ENCODE results near the gene FAM83D. TPM values are rescaled to one million over a fixed set of nuclear protein-coding genes. Genes with fewer than 3 reads are reported as not detected.
"Not testable (repeated sequence)": the region's sequence is repeated elsewhere in the genome, so short reads cannot be mapped to it uniquely, and the experiment has no call there.

FAM83D gene
- total RNA-seq, 2 donors from 2014 or later: 0.42 to 0.65 TPM

GRCh38 chr20:38957235-38957876 is 31.1 kb downstream of the FAM83D start:
- DNase-seq: no peak
- ATAC-seq: no peak
- intact Hi-C loops (cut with DNase I): no loop called here

GRCh38 chr20:38957915-38958485 is 31.8 kb downstream of the FAM83D start:
- intact Hi-C loops (cut with DNase I): no loop called here
- ATAC-seq (no peak), DNase-seq (no peak)

GRCh38 chr20:38960187-38960687 is 34.0 kb downstream of the FAM83D start:
- DNase-seq; intact Hi-C loops (cut with DNase I); ATAC-seq: not testable (repeated sequence)

- no peak for DNase-seq
- ATAC-seq: no peak
- intact Hi-C loops (cut with DNase I): no loop called here
These were observed 35.4 kb downstream of the FAM83D start for GRCh38 chr20:38961530-38962043.

- DNase-seq: peak; percentile 99
- intact Hi-C loops (cut with DNase I): no loop called here
- peak; percentile 100 for ATAC-seq
These were observed 36.1 kb downstream of the FAM83D start, which contains the start of gene DHX35 for GRCh38 chr20:38962044-38962927. Gene DHX35 (plus strand): TSS chr20:38962344. CDS start chr20:38962368, 24 bp downstream.

GRCh38 chr20:38962928-38963401 is 36.7 kb downstream of the FAM83D start:
- DNase-seq (no peak), ATAC-seq (no peak)
- intact Hi-C loops (cut with DNase I): no loop called here

GRCh38 chr20:38963745-38964144 is 37.5 kb downstream of the FAM83D start:
- intact Hi-C loops (cut with DNase I): no loop called here
- ATAC-seq (no peak), DNase-seq (no peak)

- ATAC-seq (no peak), DNase-seq (no peak)
- intact Hi-C loops (cut with DNase I): no loop called here
These were observed 39.0 kb downstream of the FAM83D start for GRCh38 chr20:38965264-38965663.

- ATAC-seq (no peak), DNase-seq (no peak)
- intact Hi-C loops (cut with DNase I): no loop called here
These were observed 41.9 kb downstream of the FAM83D start for GRCh38 chr20:38968090-38968489.

- intact Hi-C loops (cut with DNase I): no loop called here
- peak; percentile 12 to 44 for ATAC-seq
- no peak for DNase-seq
These were observed 43.5 kb downstream of the FAM83D start for GRCh38 chr20:38969708-38970107.

GRCh38 chr20:38970302-38970701 is 44.1 kb downstream of the FAM83D start:
- intact Hi-C loops (cut with DNase I): no loop called here
- peak; percentile 42 to 61 for ATAC-seq
- no peak for DNase-seq

- no peak for ATAC-seq
- intact Hi-C loops (cut with DNase I): no loop called here
- no peak for DNase-seq
These were observed 46.9 kb downstream of the FAM83D start for GRCh38 chr20:38973107-38973506.

- ATAC-seq: peak; percentile 35 to 61
- DNase-seq: peak; percentile 48
- intact Hi-C loops (cut with DNase I): no loop called here
These were observed 47.4 kb downstream of the FAM83D start for GRCh38 chr20:38973645-38974044.

GRCh38 chr20:38975539-38976120 is 49.4 kb downstream of the FAM83D start:
- ATAC-seq (no peak), DNase-seq (no peak)
- intact Hi-C loops (cut with DNase I): no loop called here

GRCh38 chr20:38979434-38979833 is 53.2 kb downstream of the FAM83D start:
- intact Hi-C loops (cut with DNase I): no loop called here
- ATAC-seq: no peak
- DNase-seq: no peak

GRCh38 chr20:38979842-38980241 is 53.6 kb downstream of the FAM83D start:
- DNase-seq: no peak
- intact Hi-C loops (cut with DNase I): no loop called here
- no peak for ATAC-seq

- ATAC-seq (no peak), DNase-seq (no peak)
- intact Hi-C loops (cut with DNase I): no loop called here
These were observed 56.1 kb downstream of the FAM83D start for GRCh38 chr20:38982291-38982690.

- DNase-seq (no peak), ATAC-seq (no peak)
- intact Hi-C loops (cut with DNase I): no loop called here
These were observed 58.8 kb downstream of the FAM83D start for GRCh38 chr20:38985060-38985459.

- ATAC-seq: peak; percentile 81
- no peak for DNase-seq
- intact Hi-C loops (cut with DNase I): no loop called here
These were observed 59.5 kb downstream of the FAM83D start for GRCh38 chr20:38985603-38986170.

All from left cardiac atrium (tissue), 4 donors.